ENCODE measurements around the gene GNAZ. TPM values are rescaled to one million over a fixed set of nuclear protein-coding genes. Genes with fewer than 3 reads are reported as not detected.

The GNAZ gene
- total and polyA plus RNA-seq, 5 donors from 2014 or later: 0.05 to 3.6 (median 0.06) TPM; not detected in 2

GRCh38 chr22:23114721-23115020 lies 44.4 kb downstream of the GNAZ start:
- H3K4me3 ChIP-seq (ENCODE audit: low read depth, low read length): no peak overlapping the region
- no peaks in the 10 kb centered on the region for H3K9me3 Mint-ChIP-seq
- no peaks in the 10 kb centered on the region for H3K36me3 ChIP-seq (ENCODE audit: control insufficient read depth, insufficient read depth, low read length)
- H3K27ac ChIP-seq (ENCODE audit: insufficient read depth, low read length, poor library complexity, severe bottlenecking): no peak overlapping the region
- DNase-seq (no peak), ATAC-seq (ENCODE audit: low read depth in 2 of 2) (no peak)
- H3K27ac Mint-ChIP-seq: no peak overlapping the region
- peaks cover 7% of the 10 kb centered on the region for H3K4me1 ChIP-seq (ENCODE audit: control insufficient read depth, insufficient read depth, low read length, poor library complexity, severe bottlenecking)
- H3K4me3 Mint-ChIP-seq: no peak overlapping the region
- H3K4me1 Mint-ChIP-seq: peaks cover 0 to 9% (median 6%) of the 10 kb centered on the region in 4 donors
- H3K27me3 Mint-ChIP-seq: no peaks in the 10 kb centered on the region
- no peaks in the 10 kb centered on the region for H3K9me3 ChIP-seq (ENCODE audit: control insufficient read depth in 2 of 2, low read length in 2 of 2)
- no peaks in the 10 kb centered on the region for H3K27me3 ChIP-seq (ENCODE audit: control insufficient read depth, insufficient read depth, low read length)
- H3K36me3 Mint-ChIP-seq: no peaks in the 10 kb centered on the region

GRCh38 chr22:23115369-23115768 lies 45.0 kb downstream of the GNAZ start:
- no peaks in the 10 kb centered on the region for H3K36me3 Mint-ChIP-seq
- H3K4me3 Mint-ChIP-seq: no peak overlapping the region
- no peaks in the 10 kb centered on the region for H3K36me3 ChIP-seq (ENCODE audit: control insufficient read depth, insufficient read depth, low read length)
- H3K27me3 Mint-ChIP-seq: no peaks in the 10 kb centered on the region
- no peaks in the 10 kb centered on the region for H3K9me3 Mint-ChIP-seq
- no peaks in the 10 kb centered on the region for H3K27me3 ChIP-seq (ENCODE audit: control insufficient read depth, insufficient read depth, low read length)
- no peak overlapping the region for H3K27ac Mint-ChIP-seq
- peaks cover 13% of the 10 kb centered on the region for H3K4me1 ChIP-seq (ENCODE audit: control insufficient read depth, insufficient read depth, low read length, poor library complexity, severe bottlenecking)
- H3K9me3 ChIP-seq (ENCODE audit: control insufficient read depth in 2 of 2, low read length in 2 of 2): no peaks in the 10 kb centered on the region
- peaks cover 0 to 14% (median 10%) of the 10 kb centered on the region in 4 donors for H3K4me1 Mint-ChIP-seq
- no peak overlapping the region for H3K27ac ChIP-seq (ENCODE audit: insufficient read depth, low read length, poor library complexity, severe bottlenecking)
- H3K4me3 ChIP-seq (ENCODE audit: low read depth, low read length): no peak overlapping the region
- ATAC-seq (ENCODE audit: low read depth in 2 of 2) (no peak), DNase-seq (no peak)

- DNase-seq (no peak), ATAC-seq (ENCODE audit: low read depth in 2 of 2) (no peak)
- no peaks in the 10 kb centered on the region for H3K27me3 Mint-ChIP-seq
- H3K27ac Mint-ChIP-seq: no peak overlapping the region
- no peak overlapping the region for H3K27ac ChIP-seq (ENCODE audit: insufficient read depth, low read length, poor library complexity, severe bottlenecking)
- H3K36me3 ChIP-seq (ENCODE audit: control insufficient read depth, insufficient read depth, low read length): no peaks in the 10 kb centered on the region
- H3K9me3 ChIP-seq (ENCODE audit: control insufficient read depth in 2 of 2, low read length in 2 of 2): no peaks in the 10 kb centered on the region
- peak overlapping the region in 1 of 4 donors; percentile 58 for H3K4me3 Mint-ChIP-seq
- H3K36me3 Mint-ChIP-seq: no peaks in the 10 kb centered on the region
- no peaks in the 10 kb centered on the region for H3K27me3 ChIP-seq (ENCODE audit: control insufficient read depth, insufficient read depth, low read length)
- H3K9me3 Mint-ChIP-seq: peaks cover 0 to 2% (median 0%) of the 10 kb centered on the region in 7 donors
- H3K4me1 ChIP-seq (ENCODE audit: control insufficient read depth, insufficient read depth, low read length, poor library complexity, severe bottlenecking): peaks cover 13% of the 10 kb centered on the region
- no peak overlapping the region for H3K4me3 ChIP-seq (ENCODE audit: low read depth, low read length)
- peaks cover 0 to 18% (median 12%) of the 10 kb centered on the region in 4 donors for H3K4me1 Mint-ChIP-seq
These were observed 45.6 kb downstream of the GNAZ start for GRCh38 chr22:23115825-23116494.

GRCh38 chr22:23116506-23117263 lies 46.4 kb downstream of the GNAZ start:
- Histone ChIP-seq H3K27me3 (ENCODE audit: control insufficient read depth, insufficient read depth, low read length) (no peaks in the 10 kb centered on the region), H3K4me1 (ENCODE audit: control insufficient read depth, insufficient read depth, low read length, poor library complexity, severe bottlenecking) (peaks cover 13% of the 10 kb centered on the region), H3K9me3 (ENCODE audit: control insufficient read depth in 2 of 2, low read length in 2 of 2) (no peaks in the 10 kb centered on the region), H3K36me3 (ENCODE audit: control insufficient read depth, insufficient read depth, low read length) (no peaks in the 10 kb centered on the region), H3K27ac (ENCODE audit: insufficient read depth, low read length, poor library complexity, severe bottlenecking) (no peak overlapping the region), H3K4me3 (ENCODE audit: low read depth, low read length) (no peak overlapping the region)
- Mint-ChIP-seq H3K4me1 (peaks cover 0 to 18% (median 12%) of the 10 kb centered on the region in 4 donors), H3K9me3 (peaks cover 0 to 2% (median 0%) of the 10 kb centered on the region in 7 donors), H3K4me3 (no peak overlapping the region), H3K27ac (no peak overlapping the region), H3K36me3 (no peaks in the 10 kb centered on the region), H3K27me3 (no peaks in the 10 kb centered on the region)
- DNase-seq: no peak
- ATAC-seq (ENCODE audit: low read depth in 2 of 2): no peak

- no peak overlapping the region for H3K4me3 Mint-ChIP-seq
- peaks cover 0 to 18% (median 12%) of the 10 kb centered on the region in 4 donors for H3K4me1 Mint-ChIP-seq
- H3K36me3 Mint-ChIP-seq: no peaks in the 10 kb centered on the region
- Histone ChIP-seq H3K9me3 (ENCODE audit: control insufficient read depth in 2 of 2, low read length in 2 of 2) (no peaks in the 10 kb centered on the region), H3K4me3 (ENCODE audit: low read depth, low read length) (no peak overlapping the region), H3K4me1 (ENCODE audit: control insufficient read depth, insufficient read depth, low read length, poor library complexity, severe bottlenecking) (peaks cover 13% of the 10 kb centered on the region), H3K27me3 (ENCODE audit: control insufficient read depth, insufficient read depth, low read length) (no peaks in the 10 kb centered on the region), H3K27ac (ENCODE audit: insufficient read depth, low read length, poor library complexity, severe bottlenecking) (no peak overlapping the region), H3K36me3 (ENCODE audit: control insufficient read depth, insufficient read depth, low read length) (no peaks in the 10 kb centered on the region)
- DNase-seq (no peak), ATAC-seq (ENCODE audit: low read depth in 2 of 2) (no peak)
- peak overlapping the region in 1 of 3 donors; percentile 36 for H3K27ac Mint-ChIP-seq
- H3K9me3 Mint-ChIP-seq: peaks cover 0 to 2% (median 0%) of the 10 kb centered on the region in 7 donors
- H3K27me3 Mint-ChIP-seq: no peaks in the 10 kb centered on the region
These were observed 47.0 kb downstream of the GNAZ start for GRCh38 chr22:23117275-23117674.

- Histone ChIP-seq H3K9me3 (ENCODE audit: control insufficient read depth in 2 of 2, low read length in 2 of 2) (no peaks in the 10 kb centered on the region), H3K36me3 (ENCODE audit: control insufficient read depth, insufficient read depth, low read length) (no peaks in the 10 kb centered on the region), H3K27ac (ENCODE audit: insufficient read depth, low read length, poor library complexity, severe bottlenecking) (no peak overlapping the region), H3K27me3 (ENCODE audit: control insufficient read depth, insufficient read depth, low read length) (no peaks in the 10 kb centered on the region), H3K4me1 (ENCODE audit: control insufficient read depth, insufficient read depth, low read length, poor library complexity, severe bottlenecking) (peaks cover 13% of the 10 kb centered on the region), H3K4me3 (ENCODE audit: low read depth, low read length) (no peak overlapping the region)
- DNase-seq (no peak), ATAC-seq (ENCODE audit: low read depth in 2 of 2) (no peak)
- Mint-ChIP-seq H3K4me3 (no peak overlapping the region), H3K27ac (peak overlapping the region in 1 of 3 donors; percentile 46), H3K9me3 (peaks cover 0 to 2% (median 0%) of the 10 kb centered on the region in 7 donors), H3K27me3 (no peaks in the 10 kb centered on the region), H3K36me3 (no peaks in the 10 kb centered on the region), H3K4me1 (peaks cover 0 to 18% (median 12%) of the 10 kb centered on the region in 4 donors)
These were observed 47.8 kb downstream of the GNAZ start for GRCh38 chr22:23117891-23118646.

GRCh38 chr22:23118647-23119493 lies 48.6 kb downstream of the GNAZ start:
- ATAC-seq (ENCODE audit: low read depth in 2 of 2): no peak
- no peak for DNase-seq
- no peaks in the 10 kb centered on the region for H3K36me3 Mint-ChIP-seq
- no peaks in the 10 kb centered on the region for H3K36me3 ChIP-seq (ENCODE audit: control insufficient read depth, insufficient read depth, low read length)
- peaks cover 13% of the 10 kb centered on the region for H3K4me1 ChIP-seq (ENCODE audit: control insufficient read depth, insufficient read depth, low read length, poor library complexity, severe bottlenecking)
- H3K27ac ChIP-seq (ENCODE audit: insufficient read depth, low read length, poor library complexity, severe bottlenecking): peak overlapping the region; percentile 67
- peak overlapping the region in 2 of 4 donors; percentile 75 to 78 for H3K4me3 Mint-ChIP-seq
- peaks cover 0 to 2% (median 0%) of the 10 kb centered on the region in 7 donors for H3K9me3 Mint-ChIP-seq
- H3K4me1 Mint-ChIP-seq: peaks cover 0 to 18% (median 12%) of the 10 kb centered on the region in 4 donors
- H3K27ac Mint-ChIP-seq: peak overlapping the region; percentile 94 to 99 (median 96)
- no peaks in the 10 kb centered on the region for H3K9me3 ChIP-seq (ENCODE audit: control insufficient read depth in 2 of 2, low read length in 2 of 2)
- H3K27me3 Mint-ChIP-seq: no peaks in the 10 kb centered on the region
- no peaks in the 10 kb centered on the region for H3K27me3 ChIP-seq (ENCODE audit: control insufficient read depth, insufficient read depth, low read length)
- no peak overlapping the region for H3K4me3 ChIP-seq (ENCODE audit: low read depth, low read length)

Measured in CD4-positive, CD25-positive, alpha-beta regulatory T cell (primary cell).